SK-N-SH (cell line): ENCODE measurements around the gene KLHL22. TPM values are rescaled to one million over a fixed set of nuclear protein-coding genes. Genes with fewer than 3 reads are reported as not detected.

Experiments
- CTCF ChIA-PET: fragments of 300-600, 350-600 bp; formaldehyde crosslinking; extraction: SDS; loops from one replicate; lab custom pipeline; 2021; lab: Yijun Ruan, JAX
- POLR2A ChIA-PET: fragments of 350-600 bp; sonication (Branson Sonifier 250); formaldehyde crosslinking; extraction: SDS; loops from one replicate; lab custom pipeline; 2020; ENCODE audit warnings: antibody characterized with exemption, inconsistent platforms; lab: Yijun Ruan, JAX
- DNase-seq: peaks from one replicate; pipeline ENCODE4 v3.0.0; 2012
- H2AFZ ChIP-seq: fragments of 200-600 bp; sonication (generic); 2 replicates; pipeline ENCODE4 v1.8.1; 2016; ENCODE audit warnings: antibody characterized with exemption, mild to moderate bottlenecking, low read depth
- H3F3A ChIP-seq: fragments of 200-600 bp; sonication (generic); replicated peaks from 2 replicates; pipeline ENCODE3; 2016; ENCODE audit warnings: antibody characterized with exemption, mild to moderate bottlenecking; ENCODE audit not compliant: insufficient read depth
- H3K27ac ChIP-seq, 2 experiments: fragments of 200-500 bp in 1 of 2; fragments of 200-600 bp in 1 of 2; sonication (Bioruptor generic) in 1 of 2; sonication (generic), shearing (Covaris generic) in 1 of 2; 2 replicates each; pipeline versions ENCODE4 v1.5.1 to v1.6.1; 2014 to 2016; ENCODE audit warnings: low read depth in 2 of 2, inconsistent platforms in 1 of 2, low read length in 1 of 2, mild to moderate bottlenecking in 1 of 2, mixed read lengths in 1 of 2
- H3K27me3 ChIP-seq: fragments of 200-600 bp; sonication (generic), shearing (Covaris generic); 2 replicates; pipeline ENCODE4 v1.6.1; 2016; ENCODE audit warnings: mixed run types; ENCODE audit not compliant: insufficient read depth
- H3K36me3 ChIP-seq, 2 experiments: fragments of 200-500 bp in 1 of 2; fragments of 200-600 bp in 1 of 2; sonication (Bioruptor generic) in 1 of 2; sonication (generic) in 1 of 2; replicated peaks in 1 of 2; 2 replicates each; pipeline versions ENCODE3 to v1.5.1; 2014 to 2016; ENCODE audit warnings: low read length in 1 of 2, mild to moderate bottlenecking in 1 of 2; ENCODE audit not compliant: insufficient read depth in 2 of 2, control insufficient read depth in 1 of 2
- H3K4me1 ChIP-seq, 2 experiments: fragments of 200-500 bp in 1 of 2; fragments of 200-600 bp in 1 of 2; sonication (Bioruptor generic) in 1 of 2; sonication (generic), shearing (Covaris generic) in 1 of 2; 2 replicates each; pipeline versions ENCODE4 v1.5.1 to v1.6.1; 2014 to 2016; ENCODE audit warnings: low read depth in 1 of 2, low read length in 1 of 2, mixed run types in 1 of 2; ENCODE audit not compliant: insufficient read depth in 2 of 2, control insufficient read depth in 1 of 2
- H3K4me2 ChIP-seq: fragments of 200-600 bp; sonication (generic), shearing (Covaris generic); 2 replicates; pipeline ENCODE4 v1.6.1; 2017; ENCODE audit warnings: mixed run types
- H3K4me3 ChIP-seq, 2 experiments: fragments of 200-500 bp in 1 of 2; fragments of 200-600 bp in 1 of 2; sonication (Bioruptor generic) in 1 of 2; sonication (generic), shearing (Covaris generic) in 1 of 2; 2 replicates each; pipeline versions ENCODE4 v1.5.1 to v1.8.1; 2014 to 2016; ENCODE audit warnings: low read depth in 2 of 2, inconsistent platforms in 1 of 2, low read length in 1 of 2, mild to moderate bottlenecking in 1 of 2, mixed read lengths in 1 of 2, moderate library complexity in 1 of 2
- H3K79me2 ChIP-seq: fragments of 200-600 bp; sonication (generic); 2 replicates; pipeline ENCODE4 v1.8.1; 2017; ENCODE audit warnings: mild to moderate bottlenecking; ENCODE audit not compliant: insufficient read depth
- H3K9ac ChIP-seq: fragments of 200-600 bp; sonication (generic); 2 replicates; pipeline ENCODE4 v1.6.1; 2017; ENCODE audit warnings: mixed run types
- H3K9me2 ChIP-seq: fragments of 200-600 bp; sonication (generic); 2 replicates; pipeline ENCODE4 v1.6.1; 2017; ENCODE audit warnings: mixed run types
- H3K9me3 ChIP-seq: fragments of 200-600 bp; sonication (generic); 2 replicates; pipeline ENCODE4 v1.6.1; 2017; ENCODE audit warnings: mixed run types, mild to moderate bottlenecking, moderate library complexity
- H4K20me1 ChIP-seq: fragments of 200-600 bp; sonication (generic); 2 replicates; pipeline ENCODE4 v1.6.1; 2017; ENCODE audit warnings: mild to moderate bottlenecking, mixed run types; ENCODE audit not compliant: insufficient read depth
- CHD2 ChIP-seq: fragments of 150-350 bp; IDR thresholded peaks from 2 replicates; pipeline ENCODE4 v1.6.1; 2018; ENCODE audit warnings: low read length; ENCODE audit not compliant: partially characterized antibody
- FOXJ3 ChIP-seq: sonication (generic); formaldehyde crosslinking; IDR thresholded peaks from 2 replicates; pipeline ENCODE4 v1.5.1; 2020; ENCODE audit warnings: mild to moderate bottlenecking, missing genetic modification reagents
- MXI1 ChIP-seq: IDR thresholded peaks from 2 replicates; pipeline ENCODE4 v1.6.1; 2012; ENCODE audit warnings: mild to moderate bottlenecking, low read depth, low read length, improper control_type of control experiment
- NFIC ChIP-seq: IDR thresholded peaks from 2 replicates; pipeline ENCODE4 v1.4.0; 2012; ENCODE audit warnings: borderline replicate concordance
- RAD21 ChIP-seq: IDR thresholded peaks from 2 replicates; pipeline ENCODE4 v1.6.1; 2012; ENCODE audit warnings: mild to moderate bottlenecking, low read length
- RCOR1 ChIP-seq: fragments of 150-350 bp; IDR thresholded peaks from 2 replicates; pipeline ENCODE4 v1.6.1; 2017; ENCODE audit warnings: antibody characterized with exemption, low read length
- SIN3A ChIP-seq: IDR thresholded peaks from 2 replicates; pipeline ENCODE4 v1.6.1; 2012; ENCODE audit warnings: low read depth, mild to moderate bottlenecking, low read length, moderate library complexity, borderline replicate concordance
- SMC3 ChIP-seq: IDR thresholded peaks from 2 replicates; pipeline ENCODE4 v1.6.1; 2012; ENCODE audit warnings: low read depth, low read length, improper control_type of control experiment
- TAF1 ChIP-seq: IDR thresholded peaks from 2 replicates; pipeline ENCODE4 v1.6.1; 2012; ENCODE audit warnings: low read depth, mild to moderate bottlenecking, low read length, moderate library complexity, borderline replicate concordance
- TCF12 ChIP-seq: IDR thresholded peaks from 2 replicates; pipeline ENCODE4 v1.4.0; 2012
- TEAD4 ChIP-seq: IDR thresholded peaks from 2 replicates; pipeline ENCODE4 v1.4.0; 2012; ENCODE audit warnings: mild to moderate bottlenecking, borderline replicate concordance; ENCODE audit not compliant: insufficient read depth
- YY1 ChIP-seq: IDR thresholded peaks from 2 replicates; pipeline ENCODE4 v1.4.0; 2012; ENCODE audit warnings: low read depth, mild to moderate bottlenecking
- WGBS: methylation state at CpG from one replicate; pipeline ENCODE4 v1.1.6; 2017; ENCODE audit warnings: low lambda C conversion rate; 5-methylcytosine and 5-hydroxymethylcytosine counted together
- polyA plus RNA-seq, 3 experiments: library from polyadenylated mRNA; depleted of rRNA; stranded (reverse); fragments of >200 nt; gene quantifications; 2 replicates each; pipeline ENCODE4 v1.2.3, GENCODE V29; 2012
- TF ChIP-seq, protein P1 (sequence below): IDR thresholded peaks from 2 replicates; pipeline ENCODE4 v1.4.0; 2012; ENCODE audit warnings: low read depth
- TF ChIP-seq, protein P2 (sequence below): IDR thresholded peaks from 2 replicates; pipeline ENCODE4 v1.4.0; 2012; ENCODE audit warnings: low read depth, borderline replicate concordance
- TF ChIP-seq, protein P3 (sequence below): IDR thresholded peaks from 2 replicates; pipeline ENCODE4 v1.4.0; 2012; ENCODE audit warnings: low read depth, borderline replicate concordance
- TF ChIP-seq, protein P4 (sequence below): IDR thresholded peaks from 2 replicates; pipeline ENCODE4 v1.6.1; 2012; ENCODE audit warnings: mild to moderate bottlenecking, low read depth, low read length, moderate library complexity
- TF ChIP-seq, protein P5 (sequence below): fragments of 200-600 bp; sonication (generic); IDR thresholded peaks from 2 replicates; pipeline ENCODE4 v1.6.1; 2017; ENCODE audit warnings: antibody characterized with exemption, mild to moderate bottlenecking, moderate library complexity

The KLHL22 gene
- polyA plus RNA-seq, 1 of the 3 experiments (the other 2 are of a cell fraction): 26.5 TPM

DNA sequence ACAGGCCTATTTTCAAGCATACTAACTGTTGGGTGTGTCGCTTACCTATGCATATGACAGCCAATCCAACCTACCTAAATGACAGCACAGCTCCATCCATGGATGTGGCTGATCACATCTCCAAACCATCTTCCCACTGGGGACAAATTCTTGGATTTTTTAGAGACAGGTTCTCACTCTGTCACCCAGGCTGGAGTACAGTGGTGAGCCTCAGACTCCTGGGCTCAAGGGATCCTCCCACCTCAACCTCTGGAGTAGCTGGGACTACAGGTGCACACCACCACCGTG, 76.0 kb downstream of the KLHL22 start:
- 85% methylated on average over 2 of the region's 2 CpGs for WGBS
- Histone ChIP-seq H3K9ac (no peak overlapping the region), H3K27ac (no peak overlapping the region), H3K9me2 (no peaks in the 10 kb centered on the region), H3K9me3 (no peaks in the 10 kb centered on the region), H2AFZ (no peak overlapping the region), H3K27me3 (no peaks in the 10 kb centered on the region), H3K79me2 (no peaks in the 10 kb centered on the region), H3K36me3 (peaks cover 0 to 5% of the 10 kb centered on the region in 2 experiments), H3K4me3 (no peak overlapping the region), H4K20me1 (peaks cover 20% of the 10 kb centered on the region), H3K4me1 (peaks cover 16 to 40% of the 10 kb centered on the region in 2 experiments; a peak in 3 of 4 replicates), H3F3A (peaks cover 16% of the 10 kb centered on the region), H3K4me2 (no peak overlapping the region)
- POLR2A ChIA-PET: no interaction called here
- DNase-seq: no peak
- TF ChIP-seq, protein P1, sequence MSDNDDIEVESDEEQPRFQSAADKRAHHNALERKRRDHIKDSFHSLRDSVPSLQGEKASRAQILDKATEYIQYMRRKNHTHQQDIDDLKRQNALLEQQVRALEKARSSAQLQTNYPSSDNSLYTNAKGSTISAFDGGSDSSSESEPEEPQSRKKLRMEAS: no peak
- TF ChIP-seq RCOR1 (no peak), NFIC (no peak), TCF12 (no peak)
- TF ChIP-seq, protein P2, sequence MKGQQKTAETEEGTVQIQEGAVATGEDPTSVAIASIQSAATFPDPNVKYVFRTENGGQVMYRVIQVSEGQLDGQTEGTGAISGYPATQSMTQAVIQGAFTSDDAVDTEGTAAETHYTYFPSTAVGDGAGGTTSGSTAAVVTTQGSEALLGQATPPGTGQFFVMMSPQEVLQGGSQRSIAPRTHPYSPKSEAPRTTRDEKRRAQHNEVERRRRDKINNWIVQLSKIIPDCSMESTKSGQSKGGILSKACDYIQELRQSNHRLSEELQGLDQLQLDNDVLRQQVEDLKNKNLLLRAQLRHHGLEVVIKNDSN: no peak
- TF ChIP-seq, protein P3, sequence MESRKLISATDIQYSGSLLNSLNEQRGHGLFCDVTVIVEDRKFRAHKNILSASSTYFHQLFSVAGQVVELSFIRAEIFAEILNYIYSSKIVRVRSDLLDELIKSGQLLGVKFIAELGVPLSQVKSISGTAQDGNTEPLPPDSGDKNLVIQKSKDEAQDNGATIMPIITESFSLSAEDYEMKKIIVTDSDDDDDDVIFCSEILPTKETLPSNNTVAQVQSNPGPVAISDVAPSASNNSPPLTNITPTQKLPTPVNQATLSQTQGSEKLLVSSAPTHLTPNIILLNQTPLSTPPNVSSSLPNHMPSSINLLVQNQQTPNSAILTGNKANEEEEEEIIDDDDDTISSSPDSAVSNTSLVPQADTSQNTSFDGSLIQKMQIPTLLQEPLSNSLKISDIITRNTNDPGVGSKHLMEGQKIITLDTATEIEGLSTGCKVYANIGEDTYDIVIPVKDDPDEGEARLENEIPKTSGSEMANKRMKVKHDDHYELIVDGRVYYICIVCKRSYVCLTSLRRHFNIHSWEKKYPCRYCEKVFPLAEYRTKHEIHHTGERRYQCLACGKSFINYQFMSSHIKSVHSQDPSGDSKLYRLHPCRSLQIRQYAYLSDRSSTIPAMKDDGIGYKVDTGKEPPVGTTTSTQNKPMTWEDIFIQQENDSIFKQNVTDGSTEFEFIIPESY: no peak
- CTCF ChIA-PET: interaction anchor here (2.0 to 3.7 kb wide), 6 partner anchors 9 to 77 kb away, joined by 5 to 102 read pairs (median 16); partner anchors contain the start of gene KLHL22

DNA sequence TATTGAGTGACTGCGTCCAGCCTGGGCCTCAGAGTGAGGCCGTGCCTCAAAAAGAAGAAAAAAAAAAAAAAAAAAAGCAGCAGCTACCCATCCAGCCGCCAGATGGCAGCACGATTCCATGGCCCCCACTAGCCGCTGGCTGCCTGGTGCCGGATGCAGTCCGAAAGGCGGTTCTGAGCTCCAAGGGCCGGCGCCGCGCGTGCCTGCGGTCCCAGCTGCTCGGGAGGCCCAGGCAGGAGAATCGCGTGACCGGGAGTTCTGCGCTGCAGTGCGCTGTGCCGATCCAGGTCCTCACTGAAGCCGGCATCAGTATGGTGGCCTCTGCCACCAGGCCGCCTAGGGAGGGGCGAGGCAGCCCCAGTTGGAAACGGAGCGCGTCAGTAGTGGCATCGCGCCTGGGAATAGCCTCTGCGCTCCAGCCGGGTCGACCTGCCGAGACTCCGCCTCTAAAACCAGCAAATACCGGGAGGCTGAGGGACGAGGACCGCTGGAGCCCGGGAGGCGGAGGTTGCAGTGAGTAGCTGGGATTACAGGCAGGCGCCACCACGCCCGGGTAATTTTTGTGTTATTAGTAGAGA, 77.3 kb downstream of the KLHL22 start:
- peak overlapping the region; percentile 36 to 67 for H3K4me3 ChIP-seq
- H3K9me2 ChIP-seq: no peaks in the 10 kb centered on the region
- H3F3A ChIP-seq: peaks cover 7% of the 10 kb centered on the region
- ChIA-PET CTCF (interaction anchor here (0.6 to 3.7 kb wide), 28 partner anchors 10 to 365 kb away, joined by 3 to 102 read pairs (median 6); partner anchors contain the start of gene KLHL22), POLR2A (interaction anchor here (0.8 kb wide), 1 partner anchor 38 kb away, joined by 6 read pairs; no protein-coding TSS in a partner anchor)
- H3K79me2 ChIP-seq: no peaks in the 10 kb centered on the region
- no peaks in the 10 kb centered on the region for H3K9me3 ChIP-seq
- peak overlapping the region; percentile 33 to 34; a peak in 2 of 4 replicates for H3K27ac ChIP-seq
- TF ChIP-seq, protein P4, sequence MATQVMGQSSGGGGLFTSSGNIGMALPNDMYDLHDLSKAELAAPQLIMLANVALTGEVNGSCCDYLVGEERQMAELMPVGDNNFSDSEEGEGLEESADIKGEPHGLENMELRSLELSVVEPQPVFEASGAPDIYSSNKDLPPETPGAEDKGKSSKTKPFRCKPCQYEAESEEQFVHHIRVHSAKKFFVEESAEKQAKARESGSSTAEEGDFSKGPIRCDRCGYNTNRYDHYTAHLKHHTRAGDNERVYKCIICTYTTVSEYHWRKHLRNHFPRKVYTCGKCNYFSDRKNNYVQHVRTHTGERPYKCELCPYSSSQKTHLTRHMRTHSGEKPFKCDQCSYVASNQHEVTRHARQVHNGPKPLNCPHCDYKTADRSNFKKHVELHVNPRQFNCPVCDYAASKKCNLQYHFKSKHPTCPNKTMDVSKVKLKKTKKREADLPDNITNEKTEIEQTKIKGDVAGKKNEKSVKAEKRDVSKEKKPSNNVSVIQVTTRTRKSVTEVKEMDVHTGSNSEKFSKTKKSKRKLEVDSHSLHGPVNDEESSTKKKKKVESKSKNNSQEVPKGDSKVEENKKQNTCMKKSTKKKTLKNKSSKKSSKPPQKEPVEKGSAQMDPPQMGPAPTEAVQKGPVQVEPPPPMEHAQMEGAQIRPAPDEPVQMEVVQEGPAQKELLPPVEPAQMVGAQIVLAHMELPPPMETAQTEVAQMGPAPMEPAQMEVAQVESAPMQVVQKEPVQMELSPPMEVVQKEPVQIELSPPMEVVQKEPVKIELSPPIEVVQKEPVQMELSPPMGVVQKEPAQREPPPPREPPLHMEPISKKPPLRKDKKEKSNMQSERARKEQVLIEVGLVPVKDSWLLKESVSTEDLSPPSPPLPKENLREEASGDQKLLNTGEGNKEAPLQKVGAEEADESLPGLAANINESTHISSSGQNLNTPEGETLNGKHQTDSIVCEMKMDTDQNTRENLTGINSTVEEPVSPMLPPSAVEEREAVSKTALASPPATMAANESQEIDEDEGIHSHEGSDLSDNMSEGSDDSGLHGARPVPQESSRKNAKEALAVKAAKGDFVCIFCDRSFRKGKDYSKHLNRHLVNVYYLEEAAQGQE: no peak
- no peak for TF ChIP-seq TAF1
- peak; percentile 95 for TF ChIP-seq RAD21
- TF ChIP-seq SIN3A: 0 out of 2 replicates have a peak, but pooled peaks have one; percentile 61
- TF ChIP-seq FOXJ3 (CRISPR knock-in tag): 0 out of 2 replicates have a peak, but pooled peaks have one; percentile 20
- TF ChIP-seq CHD2: peak; percentile 30
- TF ChIP-seq RCOR1: 0 out of 2 replicates have a peak, but pooled peaks have one; percentile 36
- TF ChIP-seq, protein P1: peak; percentile 38; the same call in 1 of the 2 replicates
- TF ChIP-seq YY1: no peak
- peak; percentile 97 for TF ChIP-seq SMC3
- no peak for TF ChIP-seq TEAD4
- TF ChIP-seq, protein P5, sequence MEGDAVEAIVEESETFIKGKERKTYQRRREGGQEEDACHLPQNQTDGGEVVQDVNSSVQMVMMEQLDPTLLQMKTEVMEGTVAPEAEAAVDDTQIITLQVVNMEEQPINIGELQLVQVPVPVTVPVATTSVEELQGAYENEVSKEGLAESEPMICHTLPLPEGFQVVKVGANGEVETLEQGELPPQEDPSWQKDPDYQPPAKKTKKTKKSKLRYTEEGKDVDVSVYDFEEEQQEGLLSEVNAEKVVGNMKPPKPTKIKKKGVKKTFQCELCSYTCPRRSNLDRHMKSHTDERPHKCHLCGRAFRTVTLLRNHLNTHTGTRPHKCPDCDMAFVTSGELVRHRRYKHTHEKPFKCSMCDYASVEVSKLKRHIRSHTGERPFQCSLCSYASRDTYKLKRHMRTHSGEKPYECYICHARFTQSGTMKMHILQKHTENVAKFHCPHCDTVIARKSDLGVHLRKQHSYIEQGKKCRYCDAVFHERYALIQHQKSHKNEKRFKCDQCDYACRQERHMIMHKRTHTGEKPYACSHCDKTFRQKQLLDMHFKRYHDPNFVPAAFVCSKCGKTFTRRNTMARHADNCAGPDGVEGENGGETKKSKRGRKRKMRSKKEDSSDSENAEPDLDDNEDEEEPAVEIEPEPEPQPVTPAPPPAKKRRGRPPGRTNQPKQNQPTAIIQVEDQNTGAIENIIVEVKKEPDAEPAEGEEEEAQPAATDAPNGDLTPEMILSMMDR: peak; percentile 87
- 0 out of 2 replicates have a peak, but pooled peaks have one; percentile 16 for TF ChIP-seq MXI1
- peaks cover 8% of the 10 kb centered on the region for H4K20me1 ChIP-seq
- WGBS: 35% methylated on average over 17 of the region's 42 CpGs
- H3K4me2 ChIP-seq: peak overlapping the region; percentile 93
- H3K27me3 ChIP-seq: no peaks in the 10 kb centered on the region
- H3K36me3 ChIP-seq: no peaks in the 10 kb centered on the region
- H3K9ac ChIP-seq: peak overlapping the region; percentile 48; the same call in 1 of the 2 replicates
- peak; percentile 88 for DNase-seq
- peaks cover 12 to 27% of the 10 kb centered on the region in 2 experiments; a peak in 3 of 4 replicates for H3K4me1 ChIP-seq
- H2AFZ ChIP-seq: peak overlapping the region; percentile 67; the same call in 1 of the 2 replicates
